ENCODE data around the gene BHLHE41.

- no peak for TF ChIP-seq EZH2 (IDR thresholded peaks at IDR 0.05)
- TF ChIP-seq POLR2AphosphoS5 (IDR thresholded peaks at IDR 0.05; ENCODE audit: borderline replicate concordance, low read depth, low read length): no peak
Observed at GRCh38 chr12:26100666-26101349, 24.0 kb downstream of the BHLHE41 start.
